Ascending aorta (tissue), 2 donors: ENCODE measurements around the gene ZMYM5. TPM values are rescaled to one million over a fixed set of nuclear protein-coding genes. Genes with fewer than 3 reads are reported as not detected.

Source experiments
- DNase-seq, 2 donors: peaks; one replicate each; pipeline ENCODE4 v3.0.0-alpha.2; 2019; ENCODE audit warnings: low spot score in 2 of 2
- H3K27ac ChIP-seq, 2 donors: fragments of 200-600 bp; sonication (generic); one replicate each; pipeline ENCODE4 v1.5.1; 2016 to 2017; ENCODE audit warnings: mild to moderate bottlenecking in 1 of 2
- H3K27me3 ChIP-seq: fragments of 200-600 bp; sonication (generic); one replicate; pipeline ENCODE4 v1.5.1; 2017
- H3K36me3 ChIP-seq, 2 donors: fragments of 200-600 bp; sonication (generic); one replicate each; pipeline ENCODE4 v1.5.1; 2016
- H3K4me1 ChIP-seq, 2 donors: fragments of 200-600 bp; sonication (generic); one replicate each; pipeline ENCODE4 v1.5.1; 2016 to 2017; ENCODE audit warnings: mild to moderate bottlenecking in 1 of 2
- H3K4me3 ChIP-seq, 2 donors: fragments of 200-600 bp; sonication (generic); one replicate each; pipeline ENCODE4 v1.5.1; 2016 to 2017; ENCODE audit warnings: mild to moderate bottlenecking in 1 of 2
- H3K9me3 ChIP-seq, 2 donors: fragments of 200-600 bp; sonication (generic); one replicate each; pipeline ENCODE4 v1.5.1; 2016
- CTCF ChIP-seq, 3 experiments: fragments of 200-600 bp in 2 of 3; fragments of 450-650 bp in 1 of 3; sonication (generic) in 2 of 3; IDR thresholded peaks; one replicate each; pipeline ENCODE4 v1.5.1; 2016 to 2019; ENCODE audit warnings: antibody characterized with exemption in 3 of 3, mild to moderate bottlenecking in 1 of 3, moderate library complexity in 1 of 3
- intact Hi-C: fragments of 100-400 bp; cut with DNase I; formaldehyde crosslinking; loops from one replicate; pipeline ENCODE4 v1.15.1; 2023
- total RNA-seq: library from RNA; depleted of rRNA; stranded (reverse); fragments of >200 nt; gene quantifications from one replicate; pipeline ENCODE4 v1.1.0, GENCODE V29; 2016

ZMYM5 gene
- total RNA-seq, 1 donor from 2014 or later: 14.2 TPM

GRCh38 chr13:19888799-19889198 lies 25.4 kb upstream of the ZMYM5 start:
- Histone ChIP-seq H3K36me3 (no peaks in the 10 kb centered on the region), H3K27ac (no peak overlapping the region), H3K9me3 (no peaks in the 10 kb centered on the region), H3K27me3 (no peaks in the 10 kb centered on the region), H3K4me3 (no peak overlapping the region), H3K4me1 (no peaks in the 10 kb centered on the region)
- peak in 1 of 3 experiments; percentile 38 for TF ChIP-seq CTCF (IDR thresholded peaks at IDR 0.05)
- DNase-seq: no peak
- intact Hi-C loops: no loop called here

- intact Hi-C loops: no loop called here
- Histone ChIP-seq H3K36me3 (no peaks in the 10 kb centered on the region), H3K9me3 (no peaks in the 10 kb centered on the region), H3K4me3 (no peak overlapping the region), H3K27me3 (no peaks in the 10 kb centered on the region), H3K27ac (no peak overlapping the region), H3K4me1 (no peaks in the 10 kb centered on the region)
- no peak for DNase-seq
- TF ChIP-seq CTCF (IDR thresholded peaks at IDR 0.05): no peak
Observed at GRCh38 chr13:19882231-19882630, 18.8 kb upstream of the ZMYM5 start.

GRCh38 chr13:19881641-19882040 lies 18.2 kb upstream of the ZMYM5 start:
- no peak overlapping the region for H3K27ac ChIP-seq
- no peak overlapping the region for H3K4me3 ChIP-seq
- intact Hi-C loops: no loop called here
- no peaks in the 10 kb centered on the region for H3K36me3 ChIP-seq
- H3K27me3 ChIP-seq: no peaks in the 10 kb centered on the region
- H3K9me3 ChIP-seq: no peaks in the 10 kb centered on the region
- no peaks in the 10 kb centered on the region for H3K4me1 ChIP-seq
- DNase-seq: no peak
- no peak for TF ChIP-seq CTCF (IDR thresholded peaks at IDR 0.05)

- peak; percentile 67 to 75 (median 75) for TF ChIP-seq CTCF (IDR thresholded peaks at IDR 0.05)
- H3K36me3 ChIP-seq: no peaks in the 10 kb centered on the region
- no peaks in the 10 kb centered on the region for H3K27me3 ChIP-seq
- no peaks in the 10 kb centered on the region for H3K9me3 ChIP-seq
- peak overlapping the region; percentile 97 to 99 for H3K27ac ChIP-seq
- intact Hi-C loops: loop anchor here (5.0 to 10.0 kb wide), 3 partner anchors 252 to 840 kb away; partner anchors contain the start of genes IFT88 and IL17D
- peak in 1 of 2 donors; percentile 86 for DNase-seq
- peak overlapping the region; percentile 78 to 79 for H3K4me3 ChIP-seq
- peaks cover 4 to 23% of the 10 kb centered on the region in 2 donors for H3K4me1 ChIP-seq
Observed at GRCh38 chr13:19864746-19865309, 1.4 kb upstream of the ZMYM5 start.

- no peaks in the 10 kb centered on the region for H3K36me3 ChIP-seq
- DNase-seq: peak; percentile 24 to 82
- H3K27ac ChIP-seq: peak overlapping the region; percentile 97 to 99
- intact Hi-C loops: loop anchor here (5.0 to 10.0 kb wide), 3 partner anchors 253 to 841 kb away; partner anchors contain the start of genes IFT88 and IL17D
- TF ChIP-seq CTCF (IDR thresholded peaks at IDR 0.05): no peak
- peaks cover 4 to 23% of the 10 kb centered on the region in 2 donors for H3K4me1 ChIP-seq
- H3K4me3 ChIP-seq: peak overlapping the region; percentile 78 to 79
- no peaks in the 10 kb centered on the region for H3K27me3 ChIP-seq
- H3K9me3 ChIP-seq: no peaks in the 10 kb centered on the region
Observed at GRCh38 chr13:19864024-19864745, 736 bp upstream of the ZMYM5 start.
